ENCODE results near the gene MOV10. TPM values are rescaled to one million over a fixed set of nuclear protein-coding genes. Genes with fewer than 3 reads are reported as not detected.

The MOV10 gene
- total and polyA plus RNA-seq, 9 of the 15 experiments (the other 6 are each of a cell fraction or from before 2014, with no cell fraction given), result 16.7 to 105 (median 49.5) TPM

GRCh38 chr1:112704934-112705627, 30.6 kb downstream of the MOV10 start:
- Histone ChIP-seq H3K36me3 (ENCODE audit: control insufficient read depth, insufficient read depth, low read length) (peaks cover 41% of the 10 kb centered on the region), H3K9ac (ENCODE audit: insufficient read depth in 1 of 2, low read depth in 2 of 2, low read length in 2 of 2) (peak overlapping the region; percentile 83 to 91), H2AFZ (ENCODE audit: low read depth, low read length) (peak overlapping the region; percentile 81), H3K9me3 (replicated peaks; ENCODE audit: control insufficient read depth, insufficient read depth, low read depth, low read length) (no peaks in the 10 kb centered on the region), H3K79me2 (ENCODE audit: control insufficient read depth, insufficient read depth, low read length) (peaks cover 58% of the 10 kb centered on the region), H3K27me3 (ENCODE audit: control insufficient read depth in 2 of 2, insufficient read depth in 2 of 2, low read length in 2 of 2) (no peaks in the 10 kb centered on the region), H3K4me2 (ENCODE audit: insufficient read depth, low read length) (peak overlapping the region; percentile 98), H3K27ac (ENCODE audit: extremely low read depth, low read depth, low read length) (peak overlapping the region; percentile 97), H4K20me1 (replicated peaks; ENCODE audit: control insufficient read depth, insufficient read depth, low read length) (no peaks in the 10 kb centered on the region), H3K4me3 (peak overlapping the region; percentile 94), H3K4me1 (replicated peaks in 1 of 2; ENCODE audit: control insufficient read depth in 2 of 2, insufficient read depth in 2 of 2, low read length in 2 of 2) (peaks cover 61 to 66% of the 10 kb centered on the region in 2 experiments), H3K9me1 (ENCODE audit: control insufficient read depth, insufficient read depth, low read length) (no peaks in the 10 kb centered on the region)
- FAIRE-seq (peak; percentile 99), DNase-seq (ENCODE audit: extremely low read depth in 1 of 4, low spot score in 3 of 4) (peak; percentile 82 to 99 (median 92)), ATAC-seq (peak; percentile 75)
- BruUV-seq (replicated peaks), result no TSS peak
- intact Hi-C loops (cut with micrococcal nuclease) (loop anchor here (1.0 to 10.0 kb wide), 2 partner anchors 86 to 240 kb away; partner anchors contain the start of genes CAPZA1 and ST7L), in situ Hi-C loops (cut with MboI) (loop anchor here (5.0 kb wide), 3 partner anchors 88 to 313 kb away; partner anchors contain the start of genes CAPZA1 and ST7L)
- CTCF ChIA-PET (ENCODE audit: low intra/inter-chr PET ratio), result interaction anchor here (0.6 to 1.0 kb wide), 2 partner anchors 314 to 1517 kb away, joined by 3 read pairs; no protein-coding TSS in a partner anchor
- WGBS (ENCODE audit: insufficient coverage, low coverage, missing lambda C conversion rate), result 1% methylated on average over 12 of the region's 13 CpGs
- POLR2A ChIA-PET, result interaction anchor here (0.6 to 4.6 kb wide), 10 partner anchors 10 to 368 kb away, joined by 3 to 42 read pairs (median 4); partner anchors contain the start of genes LRIG2, MOV10, PPM1J and ST7L
- TF ChIP-seq SREBF2 (CRISPR knock-in tag; IDR thresholded peaks at IDR 0.05) (no peak), SAP30 (IDR thresholded peaks at IDR 0.05; ENCODE audit: borderline replicate concordance, insufficient read depth, low read depth, low read length, poor library complexity, severe bottlenecking) (no peak), TAF9B (IDR thresholded peaks at IDR 0.05; ENCODE audit: partially characterized antibody) (no peak), CSDE1 (IDR thresholded peaks at IDR 0.05) (no peak), DIDO1 (tag; IDR thresholded peaks at IDR 0.05; ENCODE audit: low read depth) (no peak), HBP1 (CRISPR knock-in tag; IDR thresholded peaks at IDR 0.05) (no peak), BRD9 (IDR thresholded peaks at IDR 0.05; ENCODE audit: low read depth, partially characterized antibody) (peak; percentile 86), FOXJ3 (CRISPR knock-in tag; IDR thresholded peaks at IDR 0.05) (no peak), ZNF354B (CRISPR knock-in tag; IDR thresholded peaks at IDR 0.05) (no peak), DPF2 (IDR thresholded peaks at IDR 0.05) (peak; percentile 79), ZNF140 (CRISPR knock-in tag; IDR thresholded peaks at IDR 0.05) (no peak), COPS2 (conservative IDR thresholded peaks at IDR 0.05) (no peak), HCFC1 (IDR thresholded peaks at IDR 0.05; ENCODE audit: low read depth, low read length) (0 out of 2 replicates have a peak, but pooled peaks have one; percentile 8), SMC3 (conservative IDR thresholded peaks at IDR 0.05; ENCODE audit: insufficient read depth, low read depth, low read length) (peak; percentile 19; the same call in 1 of the 2 replicates), ZNF518B (CRISPR knock-in tag; IDR thresholded peaks at IDR 0.05) (no peak), BHLHE40 (IDR thresholded peaks at IDR 0.05; ENCODE audit: low read length) (peak; percentile 39; the same call in 1 of the 2 replicates), HNRNPK (IDR thresholded peaks at IDR 0.05; ENCODE audit: low read depth, low read length, poor library complexity, severe bottlenecking) (no peak)
